OCI-LY7 (cell line): Measurements from ENCODE around the gene EPS8L1.

Experiments used
- EZH2phosphoT487 ChIP-seq: fragments of 200-600 bp; sonication (generic); IDR thresholded peaks from 2 replicates; pipeline ENCODE4 v1.6.1; 2018; ENCODE audit warnings: low read depth, borderline replicate concordance, mild to moderate bottlenecking, mixed run types, antibody characterized with exemption, low read length, moderate library complexity, mixed read lengths
- TF ChIP-seq, protein P1 (sequence below): fragments of 200-600 bp; sonication (generic); conservative IDR thresholded peaks from 2 replicates; pipeline ENCODE4 v1.5.1; 2014; ENCODE audit warnings: mild to moderate bottlenecking, antibody characterized with exemption, low read length, moderate library complexity, mixed read lengths

DNA sequence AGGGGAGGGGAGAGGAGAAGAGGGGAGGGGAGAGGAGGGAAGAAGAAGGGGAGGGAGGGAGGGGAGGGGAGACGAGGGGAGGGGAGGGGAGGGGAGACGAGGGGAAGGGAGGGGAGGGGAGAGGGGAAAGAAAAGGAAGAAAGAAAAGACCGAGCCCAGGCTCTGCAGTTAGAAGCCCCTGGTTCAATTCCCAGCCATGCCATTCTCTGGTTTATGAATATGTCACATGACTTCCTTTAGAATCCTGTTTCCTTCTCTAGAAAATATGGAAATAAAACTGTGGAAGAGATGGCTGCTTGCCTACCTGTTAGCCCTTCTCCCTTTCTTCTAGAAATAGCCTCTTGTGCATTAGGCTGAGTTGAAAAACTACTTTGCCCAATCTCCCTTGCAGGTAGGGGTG, 59.1 kb downstream of the EPS8L1 start:
- TF ChIP-seq, protein P1, sequence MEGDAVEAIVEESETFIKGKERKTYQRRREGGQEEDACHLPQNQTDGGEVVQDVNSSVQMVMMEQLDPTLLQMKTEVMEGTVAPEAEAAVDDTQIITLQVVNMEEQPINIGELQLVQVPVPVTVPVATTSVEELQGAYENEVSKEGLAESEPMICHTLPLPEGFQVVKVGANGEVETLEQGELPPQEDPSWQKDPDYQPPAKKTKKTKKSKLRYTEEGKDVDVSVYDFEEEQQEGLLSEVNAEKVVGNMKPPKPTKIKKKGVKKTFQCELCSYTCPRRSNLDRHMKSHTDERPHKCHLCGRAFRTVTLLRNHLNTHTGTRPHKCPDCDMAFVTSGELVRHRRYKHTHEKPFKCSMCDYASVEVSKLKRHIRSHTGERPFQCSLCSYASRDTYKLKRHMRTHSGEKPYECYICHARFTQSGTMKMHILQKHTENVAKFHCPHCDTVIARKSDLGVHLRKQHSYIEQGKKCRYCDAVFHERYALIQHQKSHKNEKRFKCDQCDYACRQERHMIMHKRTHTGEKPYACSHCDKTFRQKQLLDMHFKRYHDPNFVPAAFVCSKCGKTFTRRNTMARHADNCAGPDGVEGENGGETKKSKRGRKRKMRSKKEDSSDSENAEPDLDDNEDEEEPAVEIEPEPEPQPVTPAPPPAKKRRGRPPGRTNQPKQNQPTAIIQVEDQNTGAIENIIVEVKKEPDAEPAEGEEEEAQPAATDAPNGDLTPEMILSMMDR = no peak
- no peak for TF ChIP-seq EZH2phosphoT487
